GM12892 (cell line): Measurements from ENCODE around the gene FLVCR2.

ENCODE experiments used
- POLR2A ChIP-seq: IDR thresholded peaks from 2 replicates; pipeline ENCODE4 v1.6.1; 2011; ENCODE audit warnings: low read depth, low read length, control low read depth
- POLR2AphosphoS5 ChIP-seq: IDR thresholded peaks from 2 replicates; pipeline ENCODE4 v1.6.1; 2011; ENCODE audit warnings: low read depth, low read length, control low read depth
- TAF1 ChIP-seq: IDR thresholded peaks from 2 replicates; pipeline ENCODE4 v1.6.1; 2011; ENCODE audit warnings: low read depth, mild to moderate bottlenecking, control low read depth, low read length, borderline replicate concordance

DNA sequence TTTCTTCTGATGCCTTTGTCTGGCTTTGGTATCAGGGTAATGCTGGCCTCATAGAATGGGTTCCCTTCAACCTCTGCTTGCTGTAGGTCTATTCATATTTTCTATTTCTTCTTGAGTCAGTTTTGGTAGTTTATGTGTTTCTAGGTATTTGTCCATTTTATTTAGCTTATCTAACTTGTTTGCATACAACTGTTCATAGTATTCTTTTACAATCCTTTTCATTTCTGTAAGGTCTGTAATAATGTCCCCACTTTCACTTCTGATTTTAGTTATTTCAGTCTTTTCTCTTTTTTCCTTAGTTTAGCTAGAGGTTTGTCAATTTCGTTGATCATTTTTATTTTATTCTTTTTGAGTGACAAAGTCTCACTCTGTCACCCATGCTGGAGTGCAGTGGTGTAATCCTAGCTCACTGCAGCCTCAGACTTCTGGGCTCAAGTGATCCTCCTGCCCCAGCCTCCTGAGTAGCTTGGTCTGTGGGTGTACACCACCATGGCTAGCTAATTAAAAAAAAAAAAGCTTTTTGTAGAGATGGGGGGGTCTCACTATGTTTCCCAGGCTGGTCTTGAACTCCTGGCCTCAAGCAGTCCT, 94.3 kb downstream of the FLVCR2 start:
- TF ChIP-seq POLR2A (no peak), POLR2AphosphoS5 (no peak), TAF1 (no peak)
